Measurements from ENCODE around the gene ARL2.

DNA sequence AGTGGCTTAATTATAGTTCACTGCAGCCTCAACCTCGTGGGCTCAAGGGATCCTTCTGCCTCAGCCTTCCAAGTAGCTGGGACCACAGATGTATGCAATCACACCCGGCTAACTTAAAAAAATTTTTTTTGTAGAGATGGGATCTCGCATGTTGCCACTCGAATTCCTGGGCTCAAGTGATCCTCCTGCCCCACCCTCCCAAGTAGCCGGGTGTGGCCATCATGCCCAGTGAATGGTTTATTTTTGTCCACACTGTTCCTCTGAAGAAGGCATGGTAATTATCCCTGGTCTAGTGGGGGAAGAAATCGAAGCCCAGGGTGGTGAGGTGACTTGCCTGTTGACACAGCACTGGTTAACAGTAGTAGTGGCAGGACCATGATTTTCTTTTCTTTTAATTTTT is 28.9 kb downstream of the ARL2 start:
- TF ChIP-seq, protein P1, sequence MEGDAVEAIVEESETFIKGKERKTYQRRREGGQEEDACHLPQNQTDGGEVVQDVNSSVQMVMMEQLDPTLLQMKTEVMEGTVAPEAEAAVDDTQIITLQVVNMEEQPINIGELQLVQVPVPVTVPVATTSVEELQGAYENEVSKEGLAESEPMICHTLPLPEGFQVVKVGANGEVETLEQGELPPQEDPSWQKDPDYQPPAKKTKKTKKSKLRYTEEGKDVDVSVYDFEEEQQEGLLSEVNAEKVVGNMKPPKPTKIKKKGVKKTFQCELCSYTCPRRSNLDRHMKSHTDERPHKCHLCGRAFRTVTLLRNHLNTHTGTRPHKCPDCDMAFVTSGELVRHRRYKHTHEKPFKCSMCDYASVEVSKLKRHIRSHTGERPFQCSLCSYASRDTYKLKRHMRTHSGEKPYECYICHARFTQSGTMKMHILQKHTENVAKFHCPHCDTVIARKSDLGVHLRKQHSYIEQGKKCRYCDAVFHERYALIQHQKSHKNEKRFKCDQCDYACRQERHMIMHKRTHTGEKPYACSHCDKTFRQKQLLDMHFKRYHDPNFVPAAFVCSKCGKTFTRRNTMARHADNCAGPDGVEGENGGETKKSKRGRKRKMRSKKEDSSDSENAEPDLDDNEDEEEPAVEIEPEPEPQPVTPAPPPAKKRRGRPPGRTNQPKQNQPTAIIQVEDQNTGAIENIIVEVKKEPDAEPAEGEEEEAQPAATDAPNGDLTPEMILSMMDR (IDR thresholded peaks at IDR 0.05) = no peak
- no peak for TF ChIP-seq POLR2A (IDR thresholded peaks at IDR 0.05)
